GM12878 (cell line): ENCODE measurements around the gene MYF6. TPM values are rescaled to one million over a fixed set of nuclear protein-coding genes. Genes with fewer than 3 reads are reported as not detected.

Experiments
- ATAC-seq: fragments of 200-7000 bp; cut with Tn5 transposase; 3 replicates; pipeline ENCODE4 v1.9.1; 2020; ENCODE audit warnings: mild to moderate bottlenecking, moderate library complexity
- BruUV-seq: library from RNA; stranded (reverse); fragments of 400-500 nt; replicated peaks from 2 replicates; lab custom pipeline; 2021; lab: Mats Ljungman, UMichigan
- CTCF ChIA-PET: fragments of 300-600 bp; sonication (Branson Sonifier 250); formaldehyde crosslinking; extraction: SDS; loops from one replicate; lab custom pipeline; 2021; ENCODE audit warnings: inconsistent platforms; lab: Yijun Ruan, JAX
- POLR2A ChIA-PET: fragments of 350-600 bp; formaldehyde crosslinking; extraction: SDS; loops from one replicate; lab custom pipeline; 2021; ENCODE audit warnings: inconsistent platforms; lab: Charles Lee
- RAD21 ChIA-PET: fragments of 300-600 bp; sonication (Branson Sonifier 250); formaldehyde crosslinking; loops from one replicate; lab custom pipeline; 2023; ENCODE audit warnings: antibody characterized with exemption; ENCODE audit not compliant: unreplicated experiment; lab: Charles Lee
- SMC1A ChIA-PET: fragments of 300-600 bp; sonication (Branson Sonifier 250); formaldehyde crosslinking; loops from one replicate; lab custom pipeline; 2023; ENCODE audit not compliant: unreplicated experiment, uncharacterized antibody; lab: Charles Lee
- DNase-seq: peaks from one replicate; pipeline ENCODE4 v3.0.0-alpha.2; 2011; ENCODE audit warnings: low read depth, low spot score
- FAIRE-seq: peaks from 3 replicates; lab custom pipeline; 2011; peaks lifted over from hg19 to GRCh38; lab: Jason Lieb, UNC
- H2AFZ ChIP-seq: 2 replicates; pipeline ENCODE4 v1.6.0; 2011; ENCODE audit warnings: low read depth, low read length, control low read depth; ENCODE audit not compliant: control insufficient read depth
- H3K27ac ChIP-seq: 2 replicates; pipeline ENCODE4 v1.5.1; 2011; ENCODE audit warnings: control low read depth; ENCODE audit not compliant: control insufficient read depth, insufficient read depth
- H3K27me3 ChIP-seq, 2 experiments: replicated peaks in 1 of 2; 2 replicates each; pipeline versions ENCODE4 v1.6.0 to v1.6.1; 2011; ENCODE audit warnings: low read length in 1 of 2; ENCODE audit not compliant: control insufficient read depth in 2 of 2, insufficient read depth in 2 of 2
- H3K36me3 ChIP-seq, 2 experiments: 2 replicates each; pipeline ENCODE4 v1.5.1; 2011; ENCODE audit warnings: low read length in 1 of 2; ENCODE audit not compliant: control insufficient read depth in 2 of 2, insufficient read depth in 2 of 2
- H3K4me1 ChIP-seq: 2 replicates; pipeline ENCODE4 v1.6.1; 2011; ENCODE audit warnings: mild to moderate bottlenecking, low read length, moderate library complexity, mixed read lengths; ENCODE audit not compliant: control insufficient read depth, insufficient read depth
- H3K4me2 ChIP-seq: 2 replicates; pipeline ENCODE4 v1.6.0; 2011; ENCODE audit warnings: control low read depth; ENCODE audit not compliant: control insufficient read depth, insufficient read depth
- H3K4me3 ChIP-seq: fragments of 200-600 bp; sonication (generic); 2 replicates; pipeline ENCODE4 v1.5.1; 2016
- H3K79me2 ChIP-seq: 2 replicates; pipeline ENCODE4 v1.6.0; 2011; ENCODE audit warnings: low read length; ENCODE audit not compliant: control insufficient read depth, insufficient read depth
- H3K9ac ChIP-seq: 2 replicates; pipeline ENCODE4 v1.8.0; 2011; ENCODE audit warnings: low read length, control low read depth, mixed read lengths; ENCODE audit not compliant: control insufficient read depth, insufficient read depth
- H3K9me3 ChIP-seq: replicated peaks from 3 replicates; pipeline ENCODE4 v1.5.1; 2011; ENCODE audit warnings: mild to moderate bottlenecking, low read length; ENCODE audit not compliant: control insufficient read depth, insufficient read depth
- H4K20me1 ChIP-seq: 2 replicates; pipeline ENCODE4 v1.6.0; 2011; ENCODE audit not compliant: control insufficient read depth, insufficient read depth
- BACH1 ChIP-seq: fragments of 450-650 bp; IDR thresholded peaks from 2 replicates; pipeline ENCODE4 v1.6.1; 2017; ENCODE audit warnings: mild to moderate bottlenecking, borderline replicate concordance
- GATAD2B ChIP-seq: fragments of 450-650 bp; conservative IDR thresholded peaks from 2 replicates; pipeline ENCODE4 v1.6.1; 2017; ENCODE audit warnings: low read depth, mild to moderate bottlenecking, moderate library complexity
- HCFC1 ChIP-seq: fragments of 150-350 bp; IDR thresholded peaks from 2 replicates; pipeline ENCODE4 v1.6.1; 2014; ENCODE audit warnings: low read length
- KAT2A ChIP-seq: conservative IDR thresholded peaks from 2 replicates; pipeline ENCODE4 v1.6.1; 2011; ENCODE audit warnings: low read depth, low read length; ENCODE audit not compliant: control insufficient read depth
- KLF5 ChIP-seq: fragments of 450-650 bp; IDR thresholded peaks from 2 replicates; pipeline ENCODE4 v1.6.1; 2014; ENCODE audit warnings: mild to moderate bottlenecking; ENCODE audit not compliant: partially characterized antibody
- MEF2B ChIP-seq: fragments of 450-650 bp; IDR thresholded peaks from 2 replicates; pipeline ENCODE4 v1.6.1; 2018; ENCODE audit warnings: mild to moderate bottlenecking, moderate library complexity; ENCODE audit not compliant: partially characterized antibody, poor library complexity, severe bottlenecking
- NBN ChIP-seq: fragments of 450-650 bp; IDR thresholded peaks from 2 replicates; pipeline ENCODE4 v1.6.1; 2016
- NR2C1 ChIP-seq: fragments of 450-650 bp; IDR thresholded peaks from 2 replicates; pipeline ENCODE4 v1.6.1; 2017; ENCODE audit warnings: antibody characterized with exemption, mild to moderate bottlenecking, moderate library complexity
- WGBS: methylation state at CpG from one replicate; pipeline ENCODE4 v1.1.6; 2016; ENCODE audit warnings: low lambda C conversion rate; ENCODE audit not compliant: insufficient replicate concordance, insufficient coverage; ENCODE audit errors: missing lambda C conversion rate; 5-methylcytosine and 5-hydroxymethylcytosine counted together
- in situ Hi-C: fragments of 300-500 bp; cut with MboI; formaldehyde crosslinking; loops from 9 replicates; pipeline ENCODE4 v1.14.3; 2018; ENCODE audit warnings: mixed read lengths
- intact Hi-C: fragments of 100-400 bp; cut with micrococcal nuclease; formaldehyde crosslinking; loops from one replicate; pipeline ENCODE4 v1.14.2; 2022; ENCODE audit not compliant: unreplicated experiment
- polyA plus RNA-seq, 11 experiments: library from polyadenylated mRNA; depleted of rRNA in 4 of 11; unstranded in 6 of 11; stranded (reverse) in 5 of 11; fragments of >200 nt; fragmentation: Nextera tagmentation in 4 of 11; fragmentation: Illumina TruSeq in 1 of 11; extraction: Ambion mirVana in 4 of 11; extraction: Trizol in 1 of 11; gene quantifications; 1 replicate in 1 of 11; 2 replicates in 10 of 11; pipeline versions ENCODE4 v1.2.1 to v1.2.3, GENCODE V29; 2011 to 2016; ENCODE audit warnings: inconsistent platforms in 2 of 11, missing spikeins in 2 of 11, low read depth in 1 of 11
- total RNA-seq, 4 experiments: library from RNA; depleted of rRNA in 3 of 4; stranded (reverse); fragments of >200 nt in 3 of 4; fragmentation: Illumina TruSeq in 1 of 4; extraction: Trizol in 1 of 4; gene quantifications; 2 replicates each; pipeline versions ENCODE4 v1.2.1 to v1.2.3, GENCODE V29; 2013 to 2021
- TF ChIP-seq, protein P1 (sequence below): fragments of 150-350 bp; IDR thresholded peaks from 2 replicates; pipeline ENCODE4 v1.6.1; 2016; ENCODE audit warnings: low read depth, low read length

Gene MYF6
- total and polyA plus RNA-seq, 10 of the 15 experiments (the other 5 are each of a cell fraction or from before 2014, with no cell fraction given): not detected

DNA sequence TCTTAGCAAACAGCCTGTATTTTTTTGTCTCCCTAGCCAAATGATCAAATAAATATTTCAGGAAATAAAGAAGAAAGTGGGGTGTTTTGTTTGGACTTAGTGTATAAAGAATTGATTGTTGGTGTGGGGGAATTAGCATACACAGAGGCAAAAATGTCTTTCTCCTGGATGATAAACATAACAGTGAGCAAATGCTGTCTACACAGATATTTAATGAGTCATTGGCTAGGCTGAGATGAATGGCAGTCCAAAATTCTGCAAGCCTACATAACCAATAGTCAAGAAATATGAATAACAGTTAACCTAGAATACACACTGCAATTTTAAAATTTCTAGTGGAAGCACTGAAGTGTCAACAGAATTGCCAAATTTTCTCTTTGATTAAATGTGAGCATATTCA, 45.0 kb downstream of the MYF6 start (continued):
- TF ChIP-seq, protein P1, sequence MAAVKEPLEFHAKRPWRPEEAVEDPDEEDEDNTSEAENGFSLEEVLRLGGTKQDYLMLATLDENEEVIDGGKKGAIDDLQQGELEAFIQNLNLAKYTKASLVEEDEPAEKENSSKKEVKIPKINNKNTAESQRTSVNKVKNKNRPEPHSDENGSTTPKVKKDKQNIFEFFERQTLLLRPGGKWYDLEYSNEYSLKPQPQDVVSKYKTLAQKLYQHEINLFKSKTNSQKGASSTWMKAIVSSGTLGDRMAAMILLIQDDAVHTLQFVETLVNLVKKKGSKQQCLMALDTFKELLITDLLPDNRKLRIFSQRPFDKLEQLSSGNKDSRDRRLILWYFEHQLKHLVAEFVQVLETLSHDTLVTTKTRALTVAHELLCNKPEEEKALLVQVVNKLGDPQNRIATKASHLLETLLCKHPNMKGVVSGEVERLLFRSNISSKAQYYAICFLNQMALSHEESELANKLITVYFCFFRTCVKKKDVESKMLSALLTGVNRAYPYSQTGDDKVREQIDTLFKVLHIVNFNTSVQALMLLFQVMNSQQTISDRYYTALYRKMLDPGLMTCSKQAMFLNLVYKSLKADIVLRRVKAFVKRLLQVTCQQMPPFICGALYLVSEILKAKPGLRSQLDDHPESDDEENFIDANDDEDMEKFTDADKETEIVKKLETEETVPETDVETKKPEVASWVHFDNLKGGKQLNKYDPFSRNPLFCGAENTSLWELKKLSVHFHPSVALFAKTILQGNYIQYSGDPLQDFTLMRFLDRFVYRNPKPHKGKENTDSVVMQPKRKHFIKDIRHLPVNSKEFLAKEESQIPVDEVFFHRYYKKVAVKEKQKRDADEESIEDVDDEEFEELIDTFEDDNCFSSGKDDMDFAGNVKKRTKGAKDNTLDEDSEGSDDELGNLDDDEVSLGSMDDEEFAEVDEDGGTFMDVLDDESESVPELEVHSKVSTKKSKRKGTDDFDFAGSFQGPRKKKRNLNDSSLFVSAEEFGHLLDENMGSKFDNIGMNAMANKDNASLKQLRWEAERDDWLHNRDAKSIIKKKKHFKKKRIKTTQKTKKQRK: no peak
- TF ChIP-seq KLF5: no peak
- no peak for TF ChIP-seq MEF2B
- no peak for TF ChIP-seq HCFC1
- no peak for TF ChIP-seq KAT2A
- no peak for TF ChIP-seq NR2C1
- TF ChIP-seq GATAD2B: no peak
- no peak for TF ChIP-seq BACH1

DNA sequence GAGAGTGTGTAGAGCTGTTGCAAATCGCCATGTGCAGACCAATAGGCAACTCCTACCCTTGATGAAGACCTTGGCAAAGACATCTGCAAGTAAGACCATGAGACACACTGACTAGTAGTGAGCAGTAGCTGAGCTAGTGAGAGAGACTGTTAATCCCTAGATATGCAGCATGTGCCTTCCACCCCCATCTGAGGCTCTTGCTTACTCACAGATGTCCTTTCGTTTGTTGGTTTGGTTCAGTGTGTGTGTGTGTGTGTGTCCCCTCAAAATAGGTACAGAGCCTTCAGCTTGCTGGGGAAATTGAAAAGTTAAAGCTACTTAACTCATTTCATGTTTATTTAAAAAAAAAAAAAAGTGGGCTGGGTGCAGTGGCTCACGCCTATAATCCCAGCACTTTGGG, 46.8 kb downstream of the MYF6 start:
- intact Hi-C loops (no loop called here), in situ Hi-C loops (no loop called here)
- Histone ChIP-seq H3K4me2 (no peak overlapping the region), H4K20me1 (no peaks in the 10 kb centered on the region), H3K9ac (no peak overlapping the region), H3K79me2 (no peaks in the 10 kb centered on the region), H2AFZ (no peak overlapping the region; the same call in 1 of the 2 replicates), H3K4me1 (no peaks in the 10 kb centered on the region), H3K27me3 (no peaks in the 10 kb centered on the region), H3K4me3 (no peak overlapping the region), H3K27ac (no peak overlapping the region), H3K9me3 (no peaks in the 10 kb centered on the region), H3K36me3 (no peaks in the 10 kb centered on the region)
- POLR2A ChIA-PET: no interaction called here
- CTCF ChIA-PET: interaction anchor here (0.5 kb wide), 1 partner anchor 55 kb away, joined by 3 read pairs; no protein-coding TSS in a partner anchor
- BruUV-seq: no TSS peak
- ATAC-seq (no peak), FAIRE-seq (no peak), DNase-seq (no peak)
- TF ChIP-seq NBN: no peak
- RAD21 ChIA-PET: no interaction called here
- WGBS: 40% methylated on average over 3 of the region's 3 CpGs
- SMC1A ChIA-PET: interaction anchor here (0.6 to 1.6 kb wide), 2 partner anchors 10 to 57 kb away, joined by 3 to 5 read pairs; no protein-coding TSS in a partner anchor
